CD4-positive, alpha-beta memory T cell (primary cell): Measurements from ENCODE around the gene PTCH2. TPM values are rescaled to one million over a fixed set of nuclear protein-coding genes. Genes with fewer than 3 reads are reported as not detected.
"Not testable (repeated sequence)": the region's sequence is repeated elsewhere in the genome, so short reads cannot be mapped to it uniquely, and the experiment has no call there.

Experiments
- CTCF ChIA-PET: fragments of 350-600 bp; sonication (Branson Sonifier 250); formaldehyde crosslinking; loops from one replicate; lab custom pipeline; 2021; ENCODE audit warnings: inconsistent platforms; ENCODE audit not compliant: partially characterized antibody; lab: Charles Lee
- POLR2A ChIA-PET: fragments of 350-600 bp; sonication (Branson Sonifier 250); formaldehyde crosslinking; loops from one replicate; lab custom pipeline; 2021; ENCODE audit not compliant: partially characterized antibody; lab: Charles Lee
- DNase-seq, 5 donors: peaks; one replicate each; pipeline versions ENCODE4 v3.0.0 to v3.0.0-alpha.2; 2020 to 2022; ENCODE audit warnings: mixed read lengths in 1 of 5
- H3K27ac ChIP-seq: one replicate; pipeline ENCODE4 v1.7.0; 2013; ENCODE audit warnings: low read depth, low read length
- H3K27me3 ChIP-seq: 2 replicates; pipeline ENCODE4 v1.7.0; 2013; ENCODE audit warnings: mild to moderate bottlenecking, low read length, moderate library complexity; ENCODE audit not compliant: insufficient read depth
- H3K36me3 ChIP-seq: 2 replicates; pipeline ENCODE4 v1.7.0; 2013; ENCODE audit warnings: mild to moderate bottlenecking, low read length, moderate library complexity; ENCODE audit not compliant: insufficient read depth
- H3K4me1 ChIP-seq: 2 replicates; pipeline ENCODE4 v1.7.0; 2013; ENCODE audit warnings: mild to moderate bottlenecking, low read length, moderate library complexity; ENCODE audit not compliant: insufficient read depth
- H3K4me3 ChIP-seq, 2 donors: one replicate each; pipeline ENCODE4 v1.7.0; 2013; ENCODE audit warnings: low read length in 2 of 2, mild to moderate bottlenecking in 1 of 2
- H3K9me3 ChIP-seq, 2 donors: one replicate each; pipeline ENCODE4 v1.7.0; 2013; ENCODE audit warnings: low read length in 2 of 2, control low read depth in 1 of 2; ENCODE audit not compliant: control insufficient read depth in 1 of 2
- H3K27ac Mint-ChIP-seq, 7 donors: one replicate each; pipeline ENCODE4 v1.8.0; 2020 to 2021; ENCODE audit warnings: mixed read lengths in 7 of 7, mild to moderate bottlenecking in 6 of 7, inconsistent platforms in 3 of 7, moderate library complexity in 3 of 7
- H3K27me3 Mint-ChIP-seq, 2 donors: one replicate each; pipeline ENCODE4 v1.8.0; 2020 to 2021; ENCODE audit warnings: mixed read lengths in 2 of 2
- H3K36me3 Mint-ChIP-seq, 2 donors: one replicate each; pipeline ENCODE4 v1.8.0; 2020 to 2021; ENCODE audit warnings: mixed read lengths in 2 of 2, inconsistent platforms in 1 of 2, mild to moderate bottlenecking in 1 of 2
- H3K4me1 Mint-ChIP-seq, 4 donors: one replicate each; pipeline ENCODE4 v1.8.0; 2020 to 2021; ENCODE audit warnings: mixed read lengths in 4 of 4, mild to moderate bottlenecking in 1 of 4
- H3K4me3 Mint-ChIP-seq, 8 donors: one replicate each; pipeline ENCODE4 v1.8.0; 2020 to 2021; ENCODE audit warnings: mixed read lengths in 8 of 8, mild to moderate bottlenecking in 7 of 8, moderate library complexity in 6 of 8, inconsistent platforms in 3 of 8
- H3K9me3 Mint-ChIP-seq, 8 donors: one replicate each; pipeline ENCODE4 v1.8.0; 2020 to 2021; ENCODE audit warnings: mixed read lengths in 8 of 8, mild to moderate bottlenecking in 5 of 8, inconsistent platforms in 3 of 8, moderate library complexity in 1 of 8
- intact Hi-C: fragments of 100-400 bp; cut with micrococcal nuclease; formaldehyde crosslinking; loops from one replicate; pipeline ENCODE4 v1.15.1; 2023
- polyA plus RNA-seq, 2 donors: library from polyadenylated mRNA; unstranded; fragments of 300-500 nt; fragmentation: Illumina TruSeq; gene quantifications; one replicate each; pipeline ENCODE4 v1.2.3, GENCODE V29; 2021
- total RNA-seq, 2 experiments: library from RNA; stranded (reverse); gene quantifications; one replicate each; pipeline ENCODE4 v1.2.3, GENCODE V29; 2021

PTCH2 gene
- total and polyA plus RNA-seq, 4 experiments from 2014 or later: 0.20 to 1.4 (median 1.3) TPM; not detected in 1

- H3K36me3 ChIP-seq, H3K9me3 Mint-ChIP-seq, H3K27me3 ChIP-seq, H3K27ac ChIP-seq, intact Hi-C loops, H3K4me3 ChIP-seq, H3K9me3 ChIP-seq, H3K27me3 Mint-ChIP-seq: not testable (repeated sequence)
- peaks cover 35 to 80% (median 58%) of the 10 kb centered on the region in 4 donors for H3K4me1 Mint-ChIP-seq
- H3K27ac Mint-ChIP-seq: peak overlapping the region in 5 of 7 donors; percentile 55 to 99 (median 87)
- H3K4me1 ChIP-seq: peaks cover 64% of the 10 kb centered on the region
- H3K36me3 Mint-ChIP-seq: peaks cover 0 to 12% of the 10 kb centered on the region in 2 donors
- POLR2A ChIA-PET: interaction anchor here (22.2 kb wide), 1 partner anchor 11 kb away, joined by 1564 read pairs; the partner anchor contains the start of genes BTBD19, DYNLT4 and PLK3
- CTCF ChIA-PET: interaction anchor here (5.0 kb wide), 1 partner anchor 17 kb away, joined by 25 read pairs; the partner anchor contains the start of gene PLK3
- peak overlapping the region in 1 of 8 donors; percentile 59 for H3K4me3 Mint-ChIP-seq
- peak in 1 of 5 donors; percentile 22 for DNase-seq
Measured at GRCh38 chr1:44815926-44816325, 27.1 kb downstream of the PTCH2 start.

- Histone ChIP-seq H3K4me1 (peaks cover 68% of the 10 kb centered on the region), H3K27me3 (no peaks in the 10 kb centered on the region), H3K36me3 (no peaks in the 10 kb centered on the region), H3K27ac (peak overlapping the region; percentile 64), H3K4me3 (peak overlapping the region in 1 of 2 donors; percentile 54), H3K9me3 (no peaks in the 10 kb centered on the region)
- DNase-seq: no peak
- Mint-ChIP-seq H3K27ac (peak overlapping the region; percentile 82 to 100 (median 99)), H3K36me3 (peaks cover 0 to 17% of the 10 kb centered on the region in 2 donors), H3K4me1 (peaks cover 43 to 80% (median 62%) of the 10 kb centered on the region in 4 donors), H3K9me3 (peaks cover 0 to 11% (median 0%) of the 10 kb centered on the region in 8 donors), H3K4me3 (peak overlapping the region; percentile 21 to 93 (median 64)), H3K27me3 (no peaks in the 10 kb centered on the region)
- ChIA-PET POLR2A (interaction anchor here (0.9 to 22.2 kb wide), 9 partner anchors 5 to 393 kb away, joined by 3 to 1564 read pairs (median 17); partner anchors contain the start of genes BEST4, BTBD19, DYNLT4 and HECTD3), CTCF (interaction anchor here (0.6 to 5.0 kb wide), 6 partner anchors 10 to 81 kb away, joined by 3 to 25 read pairs (median 3); partner anchors contain the start of gene PLK3)
- intact Hi-C loops: no loop called here
Measured at GRCh38 chr1:44812822-44813543, 30.1 kb downstream of the PTCH2 start.

- Mint-ChIP-seq H3K27ac (peak overlapping the region; percentile 98 to 100 (median 99)), H3K4me3 (peak overlapping the region in 7 of 8 donors; percentile 26 to 80 (median 68)), H3K4me1 (peaks cover 50 to 89% (median 71%) of the 10 kb centered on the region in 4 donors), H3K9me3 (peaks cover 0 to 11% (median 0%) of the 10 kb centered on the region in 8 donors), H3K27me3 (no peaks in the 10 kb centered on the region), H3K36me3 (peaks cover 7 to 31% of the 10 kb centered on the region in 2 donors)
- Histone ChIP-seq H3K4me3 (no peak overlapping the region), H3K27me3 (no peaks in the 10 kb centered on the region), H3K4me1 (peaks cover 84% of the 10 kb centered on the region), H3K9me3 (no peaks in the 10 kb centered on the region), H3K36me3 (peaks cover 6% of the 10 kb centered on the region), H3K27ac (peak overlapping the region; percentile 98)
- intact Hi-C loops: no loop called here
- ChIA-PET POLR2A (interaction anchor here (0.6 to 22.2 kb wide), 7 partner anchors 6 to 200 kb away, joined by 3 to 1564 read pairs (median 98); partner anchors contain the start of genes BTBD19, DYNLT4, HECTD3 and PLK3), CTCF (interaction anchor here (3.8 to 13.0 kb wide), 3 partner anchors 9 to 81 kb away, joined by 22 to 174 read pairs (median 25); partner anchors contain the start of genes PLK3 and RNU5D-1)
- peak in 1 of 5 donors; percentile 5 for DNase-seq
Measured at GRCh38 chr1:44811234-44811633, 31.8 kb downstream of the PTCH2 start.

GRCh38 chr1:44810762-44811105 lies 32.3 kb downstream of the PTCH2 start:
- H3K36me3 ChIP-seq, H3K9me3 ChIP-seq, intact Hi-C loops, H3K27me3 Mint-ChIP-seq, H3K27me3 ChIP-seq: not testable (repeated sequence)
- Mint-ChIP-seq H3K4me1 (peaks cover 50 to 89% (median 70%) of the 10 kb centered on the region in 4 donors), H3K4me3 (peak overlapping the region in 6 of 8 donors; percentile 43 to 80 (median 70)), H3K9me3 (peaks cover 0 to 11% (median 0%) of the 10 kb centered on the region in 8 donors), H3K36me3 (peaks cover 8 to 31% of the 10 kb centered on the region in 2 donors), H3K27ac (peak overlapping the region; percentile 98 to 100 (median 99))
- DNase-seq: peak in 2 of 5 donors; percentile 15 to 27
- H3K27ac ChIP-seq: peak overlapping the region; percentile 98
- ChIA-PET POLR2A (interaction anchor here (0.6 to 22.2 kb wide), 8 partner anchors 6 to 201 kb away, joined by 3 to 1564 read pairs (median 75); partner anchors contain the start of genes BTBD19, DYNLT4, HECTD3 and PLK3), CTCF (interaction anchor here (3.0 to 13.0 kb wide), 5 partner anchors 10 to 81 kb away, joined by 15 to 174 read pairs (median 25); partner anchors contain the start of genes PLK3 and RNU5D-1)
- H3K4me3 ChIP-seq: peak overlapping the region in 1 of 2 donors; percentile 13
- peaks cover 88% of the 10 kb centered on the region for H3K4me1 ChIP-seq

GRCh38 chr1:44810101-44810761 lies 32.8 kb downstream of the PTCH2 start:
- H3K4me1 Mint-ChIP-seq: peaks cover 52 to 87% (median 69%) of the 10 kb centered on the region in 4 donors
- H3K9me3 Mint-ChIP-seq: peaks cover 0 to 11% (median 0%) of the 10 kb centered on the region in 8 donors
- CTCF ChIA-PET: interaction anchor here (1.0 to 13.0 kb wide), 10 partner anchors 10 to 80 kb away, joined by 3 to 174 read pairs (median 9); partner anchors contain the start of genes PLK3, RNU5D-1 and RPS8
- peak overlapping the region; percentile 98 to 100 (median 99) for H3K27ac Mint-ChIP-seq
- intact Hi-C loops: no loop called here
- peak in 3 of 5 donors; percentile 32 to 67 (median 35) for DNase-seq
- peaks cover 11% of the 10 kb centered on the region for H3K36me3 ChIP-seq
- peak overlapping the region in 6 of 8 donors; percentile 68 to 87 (median 80) for H3K4me3 Mint-ChIP-seq
- peaks cover 13 to 36% of the 10 kb centered on the region in 2 donors for H3K36me3 Mint-ChIP-seq
- H3K4me1 ChIP-seq: peaks cover 91% of the 10 kb centered on the region
- no peaks in the 10 kb centered on the region for H3K27me3 Mint-ChIP-seq
- H3K27ac ChIP-seq: peak overlapping the region; percentile 98
- POLR2A ChIA-PET: interaction anchor here (1.0 to 22.2 kb wide), 17 partner anchors 5 to 877 kb away, joined by 3 to 1564 read pairs (median 18); partner anchors contain the start of genes BEST4, BTBD19, CCDC163 and DYNLT4
- no peaks in the 10 kb centered on the region for H3K27me3 ChIP-seq
- no peaks in the 10 kb centered on the region for H3K9me3 ChIP-seq
- peak overlapping the region in 1 of 2 donors; percentile 13 for H3K4me3 ChIP-seq
